Activated CD8-positive, alpha-beta memory T cell treated with anti-CD3 and anti-CD28 coated beads, Interleukin-2, amount 10 ng/mL, durations not matched to agents 7 days and 5 days (primary cell): ENCODE results near the gene HAO2. TPM values are rescaled to one million over a fixed set of nuclear protein-coding genes. Genes with fewer than 3 reads are reported as not detected.
"Not testable (repeated sequence)": the region's sequence is repeated elsewhere in the genome, so short reads cannot be mapped to it uniquely, and the experiment has no call there.

Source experiments
- ATAC-seq: fragments of 150-1000 bp; cut with Tn5 transposase; one replicate; pipeline ENCODE4 v1.10.0; 2021; ENCODE audit warnings: moderate library complexity
- CTCF ChIA-PET: fragments of 350-600 bp; sonication (Branson Sonifier 250); formaldehyde crosslinking; loops from one replicate; lab custom pipeline; 2021; ENCODE audit warnings: antibody characterized with exemption; lab: Charles Lee
- DNase-seq: peaks from one replicate; pipeline ENCODE4 v3.0.0-alpha.2; 2020
- H3K27ac Mint-ChIP-seq: one replicate; pipeline ENCODE4 v1.8.0; 2021; ENCODE audit warnings: mild to moderate bottlenecking, mixed read lengths
- H3K27me3 Mint-ChIP-seq: one replicate; pipeline ENCODE4 v1.8.0; 2021; ENCODE audit warnings: mixed read lengths
- H3K36me3 Mint-ChIP-seq: one replicate; pipeline ENCODE4 v1.8.0; 2021; ENCODE audit warnings: mild to moderate bottlenecking, mixed read lengths
- H3K4me1 Mint-ChIP-seq: one replicate; pipeline ENCODE4 v1.8.0; 2021; ENCODE audit warnings: mixed read lengths
- H3K4me3 Mint-ChIP-seq: one replicate; pipeline ENCODE4 v1.8.0; 2021; ENCODE audit warnings: mild to moderate bottlenecking, moderate library complexity, mixed read lengths
- H3K9me3 Mint-ChIP-seq: one replicate; pipeline ENCODE4 v1.8.0; 2022; ENCODE audit warnings: low read depth, mixed read lengths
- total RNA-seq, 2 experiments: library from RNA; stranded (reverse); gene quantifications; one replicate each; pipeline ENCODE4 v1.2.3, GENCODE V29; 2021

HAO2 gene
- total RNA-seq, 2 experiments from 2014 or later = not detected

DNA sequence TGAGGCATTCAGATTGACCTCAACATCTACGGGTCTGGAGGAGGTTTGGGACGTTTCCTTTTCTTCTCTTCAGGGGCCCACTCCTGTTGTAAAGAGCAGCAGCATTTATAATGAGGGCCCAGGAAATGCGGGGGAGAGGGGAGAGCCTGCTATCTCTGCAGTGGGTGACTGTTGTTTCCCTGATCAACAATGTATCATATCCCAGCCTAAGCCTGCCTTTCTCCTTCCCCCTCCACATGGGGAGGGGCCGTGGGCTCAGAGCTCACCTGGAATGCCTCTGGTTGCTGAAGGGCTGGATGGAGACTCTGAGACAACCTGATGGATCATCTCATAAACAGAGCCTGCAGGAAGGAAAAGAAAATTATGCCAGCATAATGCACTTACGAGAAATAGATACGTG is 36.0 kb upstream of the HAO2 start:
- no peak overlapping the region for H3K4me3 Mint-ChIP-seq
- no peaks in the 10 kb centered on the region for H3K36me3 Mint-ChIP-seq
- no peak overlapping the region for H3K27ac Mint-ChIP-seq
- peaks cover 14% of the 10 kb centered on the region for H3K27me3 Mint-ChIP-seq
- ATAC-seq = no peak
- H3K9me3 Mint-ChIP-seq = no peaks in the 10 kb centered on the region
- CTCF ChIA-PET = no interaction called here
- peaks cover 4% of the 10 kb centered on the region for H3K4me1 Mint-ChIP-seq
- no peak for DNase-seq

DNA sequence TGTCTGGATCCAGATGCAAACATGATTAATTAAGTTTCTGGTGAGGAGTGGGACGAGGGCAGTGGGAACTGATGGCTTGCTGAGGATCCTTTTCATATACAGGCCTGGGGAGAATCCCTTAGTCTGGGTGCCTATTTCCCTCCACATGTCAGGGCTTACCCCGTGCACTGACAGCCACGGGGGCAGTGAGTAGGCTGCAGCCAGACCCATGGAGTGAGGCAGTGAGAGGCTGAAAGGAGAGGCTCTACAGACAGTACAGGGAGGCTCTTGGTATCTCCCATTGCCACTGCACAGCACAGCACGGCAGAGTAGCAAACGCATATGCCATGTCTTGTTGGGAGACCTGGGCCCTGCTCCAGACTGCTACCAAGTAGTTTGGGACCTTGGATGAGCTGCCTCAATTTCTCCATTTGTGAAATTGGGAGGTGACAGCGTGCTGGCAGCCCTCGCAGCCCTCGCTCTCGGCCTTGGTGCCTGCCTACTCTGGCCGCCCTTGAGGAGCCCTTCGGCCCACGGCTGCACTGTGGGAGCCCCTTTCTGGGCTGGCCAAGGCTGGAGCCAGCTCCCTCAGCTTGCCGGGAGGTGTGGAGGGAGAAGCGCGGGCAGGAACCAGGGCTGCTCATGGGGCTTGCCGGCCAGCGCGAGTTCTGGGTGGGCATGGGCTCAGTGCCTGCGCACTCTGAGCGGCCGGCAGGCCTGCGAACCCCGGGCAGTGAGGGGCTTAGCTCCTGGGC is 35.3 kb upstream of the HAO2 start:
- peaks cover 7% of the 10 kb centered on the region for H3K27me3 Mint-ChIP-seq
- ATAC-seq (no peak), DNase-seq (no peak)
- CTCF ChIA-PET = no interaction called here
- no peak overlapping the region for H3K27ac Mint-ChIP-seq
- H3K4me1 Mint-ChIP-seq = no peaks in the 10 kb centered on the region
- no peak overlapping the region for H3K4me3 Mint-ChIP-seq
- no peaks in the 10 kb centered on the region for H3K9me3 Mint-ChIP-seq
- no peaks in the 10 kb centered on the region for H3K36me3 Mint-ChIP-seq

GRCh38 chr1:119333897-119334250 is 34.7 kb upstream of the HAO2 start:
- H3K9me3 Mint-ChIP-seq, H3K36me3 Mint-ChIP-seq, ATAC-seq, DNase-seq, H3K4me3 Mint-ChIP-seq, H3K4me1 Mint-ChIP-seq, CTCF ChIA-PET, H3K27ac Mint-ChIP-seq, H3K27me3 Mint-ChIP-seq: not testable (repeated sequence)

GRCh38 chr1:119336848-119337247 is 31.7 kb upstream of the HAO2 start:
- no peaks in the 10 kb centered on the region for H3K36me3 Mint-ChIP-seq

DNA sequence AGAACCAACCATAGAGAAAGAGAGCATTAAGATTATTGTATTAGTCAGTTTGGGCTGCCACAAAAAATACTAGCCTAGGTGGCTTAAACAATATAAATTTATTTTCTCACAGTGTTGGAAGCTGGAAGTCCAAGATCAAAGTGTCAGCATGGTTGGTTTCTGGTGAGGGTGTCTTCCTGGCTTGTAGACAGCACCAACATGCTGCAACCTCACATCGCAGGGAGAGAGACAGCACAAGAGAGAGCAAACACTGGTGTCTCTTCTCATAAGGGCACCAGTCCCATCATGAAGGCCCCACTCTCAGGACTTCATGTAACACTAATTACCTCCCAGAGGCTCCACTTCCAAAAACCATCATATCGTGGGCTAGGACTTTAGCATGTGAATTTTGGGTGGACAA is 30.6 kb upstream of the HAO2 start:
- CTCF ChIA-PET = no interaction called here
- no peak for DNase-seq
- H3K4me1 Mint-ChIP-seq = no peaks in the 10 kb centered on the region
- ATAC-seq = no peak
- no peaks in the 10 kb centered on the region for H3K9me3 Mint-ChIP-seq
- H3K27me3 Mint-ChIP-seq = peaks cover 19% of the 10 kb centered on the region
- no peaks in the 10 kb centered on the region for H3K36me3 Mint-ChIP-seq
- no peak overlapping the region for H3K4me3 Mint-ChIP-seq
- no peak overlapping the region for H3K27ac Mint-ChIP-seq

More at GRCh38 chr1:119336848-119337247, 31.7 kb upstream of the HAO2 start:
- Mint-ChIP-seq H3K4me3 (no peak overlapping the region), H3K27ac (no peak overlapping the region), H3K4me1 (no peaks in the 10 kb centered on the region), H3K9me3 (no peaks in the 10 kb centered on the region), H3K27me3 (peaks cover 11% of the 10 kb centered on the region)
- CTCF ChIA-PET = interaction anchor here (0.6 kb wide), 1 partner anchor 39 kb away, joined by 3 read pairs; no protein-coding TSS in a partner anchor
- DNase-seq (no peak), ATAC-seq (no peak)

DNA sequence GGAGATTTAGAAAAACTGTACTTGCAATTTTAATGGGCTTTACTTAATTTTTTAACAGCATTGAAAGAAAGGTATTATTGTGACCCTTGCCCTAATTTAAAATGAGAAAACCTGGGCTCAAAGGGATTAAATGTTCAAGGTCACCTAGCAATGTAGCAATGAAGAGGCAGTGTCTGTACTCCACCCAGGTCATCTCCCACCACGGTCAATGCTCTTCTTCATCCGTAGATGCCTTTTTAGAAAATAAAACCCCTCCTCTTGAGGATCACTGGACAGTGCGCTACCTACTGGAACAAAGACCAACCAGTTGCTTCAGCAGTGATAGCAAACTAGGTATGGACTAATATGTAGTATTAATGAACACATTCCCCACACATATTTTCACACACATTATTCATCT is 29.8 kb upstream of the HAO2 start:
- no peak for ATAC-seq

GRCh38 chr1:119340861-119341261 is 27.7 kb upstream of the HAO2 start:
- H3K27ac Mint-ChIP-seq = no peak overlapping the region
- H3K4me3 Mint-ChIP-seq = no peak overlapping the region
- H3K4me1 Mint-ChIP-seq = no peaks in the 10 kb centered on the region
- CTCF ChIA-PET = no interaction called here
- H3K36me3 Mint-ChIP-seq = no peaks in the 10 kb centered on the region
- H3K27me3 Mint-ChIP-seq = peaks cover 19% of the 10 kb centered on the region
- H3K9me3 Mint-ChIP-seq = no peaks in the 10 kb centered on the region
- no peak for DNase-seq
- ATAC-seq = no peak

More for the DNA sequence above, 29.8 kb upstream of the HAO2 start:
- Mint-ChIP-seq H3K4me3 (no peak overlapping the region), H3K4me1 (no peaks in the 10 kb centered on the region), H3K9me3 (no peaks in the 10 kb centered on the region), H3K27ac (no peak overlapping the region), H3K27me3 (peaks cover 19% of the 10 kb centered on the region), H3K36me3 (no peaks in the 10 kb centered on the region)
- CTCF ChIA-PET = no interaction called here
- no peak for DNase-seq

DNA sequence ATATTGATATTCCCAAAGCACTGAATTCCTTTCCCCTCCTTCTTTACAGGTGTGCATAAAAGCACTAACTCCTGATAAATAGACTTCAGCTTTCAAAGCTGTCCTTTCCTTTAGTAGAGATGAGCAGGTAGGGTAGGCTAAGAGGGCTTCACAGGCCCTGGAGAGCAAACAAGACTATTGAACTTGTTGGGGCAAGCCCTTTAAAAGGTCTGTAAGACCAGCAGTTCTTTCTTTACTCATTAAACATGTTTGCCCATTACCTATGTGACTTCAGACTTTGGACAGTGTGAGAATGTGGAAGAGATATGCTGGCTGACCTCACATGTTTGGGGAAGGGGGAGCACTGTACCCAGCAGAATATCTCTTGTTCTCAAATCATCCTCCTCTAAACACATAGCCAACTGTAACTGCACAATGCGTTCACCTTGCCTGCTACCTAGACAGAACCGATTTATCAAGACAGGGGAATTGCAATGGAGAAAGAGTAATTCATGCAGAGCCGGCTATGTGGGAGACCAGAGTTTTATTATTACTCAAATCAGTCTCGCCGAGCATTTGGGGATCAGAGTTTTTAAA is 27.1 kb upstream of the HAO2 start:
- Mint-ChIP-seq H3K4me1 (no peaks in the 10 kb centered on the region), H3K27ac (no peak overlapping the region)

GRCh38 chr1:119345398-119345797 is 23.2 kb upstream of the HAO2 start:
- Mint-ChIP-seq H3K36me3 (no peaks in the 10 kb centered on the region), H3K4me1 (peaks cover 11% of the 10 kb centered on the region), H3K4me3 (no peak overlapping the region), H3K27ac (no peak overlapping the region), H3K9me3 (no peaks in the 10 kb centered on the region), H3K27me3 (peaks cover 16% of the 10 kb centered on the region)
- ATAC-seq = no peak
- no peak for DNase-seq
- CTCF ChIA-PET = no interaction called here

More for the DNA sequence above, 27.1 kb upstream of the HAO2 start:
- ATAC-seq (no peak), DNase-seq (no peak)
- H3K27me3 Mint-ChIP-seq = peaks cover 19% of the 10 kb centered on the region
- no peaks in the 10 kb centered on the region for H3K36me3 Mint-ChIP-seq
- H3K4me3 Mint-ChIP-seq = no peak overlapping the region
- CTCF ChIA-PET = no interaction called here
- no peaks in the 10 kb centered on the region for H3K9me3 Mint-ChIP-seq

DNA sequence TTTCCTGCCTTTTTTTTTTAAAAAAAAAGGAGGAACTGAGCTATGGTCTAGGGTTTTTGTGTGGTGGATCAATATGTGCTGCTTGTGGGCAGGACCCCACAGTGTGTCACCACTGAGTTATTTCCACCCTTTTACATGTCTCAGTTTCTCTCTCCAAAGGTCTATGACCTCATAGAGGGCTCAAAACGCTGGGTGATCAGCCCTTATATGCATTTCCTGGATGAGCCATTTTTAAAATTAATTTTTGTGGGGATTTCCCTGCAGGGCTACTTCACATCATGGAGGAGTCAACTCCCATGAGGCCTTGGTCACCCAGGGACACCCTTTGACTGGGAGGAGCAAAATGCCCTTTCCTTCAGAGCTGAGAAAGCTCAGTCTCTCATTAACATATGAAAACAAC is 20.7 kb upstream of the HAO2 start:
- Mint-ChIP-seq H3K4me1 (peaks cover 11% of the 10 kb centered on the region), H3K9me3 (no peaks in the 10 kb centered on the region), H3K36me3 (no peaks in the 10 kb centered on the region), H3K27me3 (peaks cover 3% of the 10 kb centered on the region), H3K4me3 (no peak overlapping the region), H3K27ac (no peak overlapping the region)
- DNase-seq (peak; percentile 49), ATAC-seq (peak; percentile 57)
- CTCF ChIA-PET = no interaction called here

- H3K4me3 Mint-ChIP-seq = no peak overlapping the region
- H3K36me3 Mint-ChIP-seq = no peaks in the 10 kb centered on the region
- H3K27me3 Mint-ChIP-seq = peaks cover 3% of the 10 kb centered on the region
- H3K4me1 Mint-ChIP-seq = peaks cover 11% of the 10 kb centered on the region
- no peak for DNase-seq
- H3K27ac Mint-ChIP-seq = no peak overlapping the region
- no peak for ATAC-seq
- CTCF ChIA-PET = no interaction called here
- no peaks in the 10 kb centered on the region for H3K9me3 Mint-ChIP-seq
These were observed 19.6 kb upstream of the HAO2 start for GRCh38 chr1:119348941-119349340.

DNA sequence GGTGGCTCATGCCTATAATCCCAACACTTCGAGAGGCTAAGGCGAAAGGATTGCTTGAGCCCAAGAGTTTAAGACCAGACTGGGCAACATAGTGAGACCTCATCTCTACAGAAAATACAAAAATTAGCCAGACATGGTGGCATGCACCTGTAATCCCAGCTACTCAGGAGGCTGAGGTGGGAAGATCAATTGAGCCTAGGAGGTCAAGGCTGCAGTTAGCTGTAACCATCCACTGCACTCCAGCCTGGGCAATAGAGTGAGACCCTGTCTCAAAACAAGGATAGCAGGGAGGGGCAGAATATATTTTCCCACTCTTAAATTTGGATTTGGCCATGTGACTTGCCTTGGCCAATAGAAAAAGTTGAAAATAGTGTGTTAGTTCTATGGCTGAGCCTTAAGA is 17.7 kb upstream of the HAO2 start:
- H3K27me3 Mint-ChIP-seq, H3K27ac Mint-ChIP-seq, H3K36me3 Mint-ChIP-seq, CTCF ChIA-PET, ATAC-seq, DNase-seq, H3K9me3 Mint-ChIP-seq, H3K4me3 Mint-ChIP-seq: not testable (repeated sequence)
- peaks cover 15% of the 10 kb centered on the region for H3K4me1 Mint-ChIP-seq

GRCh38 chr1:119351997-119352396 is 16.6 kb upstream of the HAO2 start:
- H3K27me3 Mint-ChIP-seq = peaks cover 3% of the 10 kb centered on the region
- H3K9me3 Mint-ChIP-seq = no peaks in the 10 kb centered on the region
- CTCF ChIA-PET = no interaction called here
- H3K36me3 Mint-ChIP-seq = no peaks in the 10 kb centered on the region
- DNase-seq (no peak), ATAC-seq (no peak)
- no peak overlapping the region for H3K27ac Mint-ChIP-seq
- no peak overlapping the region for H3K4me3 Mint-ChIP-seq
- peaks cover 15% of the 10 kb centered on the region for H3K4me1 Mint-ChIP-seq

- H3K27me3 Mint-ChIP-seq = peaks cover 3% of the 10 kb centered on the region
- CTCF ChIA-PET = interaction anchor here (1.8 kb wide), 1 partner anchor 79 kb away, joined by 6 read pairs; no protein-coding TSS in a partner anchor
- ATAC-seq (no peak), DNase-seq (no peak)
- H3K9me3 Mint-ChIP-seq = no peaks in the 10 kb centered on the region
- H3K36me3 Mint-ChIP-seq = no peaks in the 10 kb centered on the region
- no peak overlapping the region for H3K27ac Mint-ChIP-seq
- H3K4me3 Mint-ChIP-seq = no peak overlapping the region
- H3K4me1 Mint-ChIP-seq = peaks cover 4% of the 10 kb centered on the region
These were observed 14.7 kb upstream of the HAO2 start for GRCh38 chr1:119353836-119354235.
